ENCODE results near the gene TAF7L.
"Not testable (repeated sequence)": the region's sequence is repeated elsewhere in the genome, so short reads cannot be mapped to it uniquely, and the experiment has no call there.

The TAF7L gene

GRCh38 chrX:101290957-101291603 is at the start of gene TAF7L:
Gene TAF7L, minus strand, starts transcription at chrX:101291334. Its CDS starts 3,791 bp downstream, at chrX:101287543.
- peak; percentile 30 for DNase-seq (ENCODE audit: low spot score)

- DNase-seq (ENCODE audit: low spot score): no peak
Observed at GRCh38 chrX:101337776-101338271, 46.7 kb upstream of the TAF7L start.

GRCh38 chrX:101334310-101334709 is 43.2 kb upstream of the TAF7L start:
- DNase-seq (ENCODE audit: low spot score): not testable (repeated sequence)

- DNase-seq (ENCODE audit: low spot score): not testable (repeated sequence)
Observed at GRCh38 chrX:101326600-101326999, 35.5 kb upstream of the TAF7L start.

- no peak for DNase-seq (ENCODE audit: low spot score)
Observed at GRCh38 chrX:101303790-101304189, 12.7 kb upstream of the TAF7L start.

- DNase-seq (ENCODE audit: low spot score): not testable (repeated sequence)
Observed at GRCh38 chrX:101295603-101296002, 4.5 kb upstream of the TAF7L start.

- peak; percentile 24 for DNase-seq (ENCODE audit: low spot score)
Observed at GRCh38 chrX:101287402-101287801, 3.7 kb downstream of the TAF7L start.

- DNase-seq (ENCODE audit: low spot score): no peak
Observed at GRCh38 chrX:101276238-101276637, 14.9 kb downstream of the TAF7L start.

- DNase-seq (ENCODE audit: low spot score): no peak
Observed at GRCh38 chrX:101274198-101274597, 16.9 kb downstream of the TAF7L start.

GRCh38 chrX:101265869-101266428 is 25.2 kb downstream of the TAF7L start:
- DNase-seq (ENCODE audit: low spot score): peak; percentile 29

- DNase-seq (ENCODE audit: low spot score): peak; percentile 21
Observed at GRCh38 chrX:101263766-101264165, 27.4 kb downstream of the TAF7L start.

- DNase-seq (ENCODE audit: low spot score): no peak
Observed at GRCh38 chrX:101262590-101262989, 28.5 kb downstream of the TAF7L start.

GRCh38 chrX:101260435-101260834 is 30.7 kb downstream of the TAF7L start:
- DNase-seq (ENCODE audit: low spot score): peak; percentile 22

GRCh38 chrX:101258259-101258581 is 32.9 kb downstream of the TAF7L start:
- no peak for DNase-seq (ENCODE audit: low spot score)

GRCh38 chrX:101257448-101258258 is 33.5 kb downstream of the TAF7L start:
- no peak for DNase-seq (ENCODE audit: low spot score)

- peak; percentile 43 for DNase-seq (ENCODE audit: low spot score)
Observed at GRCh38 chrX:101252634-101253033, 38.5 kb downstream of the TAF7L start.

- no peak for DNase-seq (ENCODE audit: low spot score)
Observed at GRCh38 chrX:101241531-101241930, 49.6 kb downstream of the TAF7L start.

GRCh38 chrX:101237041-101237440 is 54.1 kb downstream of the TAF7L start:
- DNase-seq (ENCODE audit: low spot score): no peak

- DNase-seq (ENCODE audit: low spot score): no peak
Observed at GRCh38 chrX:101232316-101232715, 58.8 kb downstream of the TAF7L start.

GRCh38 chrX:101231080-101231479 is 60.1 kb downstream of the TAF7L start:
- no peak for DNase-seq (ENCODE audit: low spot score)

GRCh38 chrX:101230636-101231035 is 60.5 kb downstream of the TAF7L start:
- DNase-seq (ENCODE audit: low spot score): peak; percentile 12

GRCh38 chrX:101229170-101229569 is 62.0 kb downstream of the TAF7L start:
- DNase-seq (ENCODE audit: low spot score): peak; percentile 14

- no peak for DNase-seq (ENCODE audit: low spot score)
Observed at GRCh38 chrX:101223226-101223625, 67.9 kb downstream of the TAF7L start.
